ENCODE results near the gene CHPF2. TPM values are rescaled to one million over a fixed set of nuclear protein-coding genes. Genes with fewer than 3 reads are reported as not detected.

CHPF2 gene
- total RNA-seq, 1 experiment from 2014 or later: 19.5 TPM

- ATAC-seq (no peak), DNase-seq (ENCODE audit: low read depth, low spot score) (no peak)
- Histone ChIP-seq H3K79me2 (ENCODE audit: insufficient read depth, low read length) (no peaks in the 10 kb centered on the region), H3K9ac (ENCODE audit: low read length) (no peak overlapping the region), H4K20me1 (ENCODE audit: insufficient read depth) (no peaks in the 10 kb centered on the region), H3K4me2 (ENCODE audit: low read length) (no peak overlapping the region), H3K27ac (ENCODE audit: low read depth, low read length) (no peak overlapping the region), H3K27me3 (ENCODE audit: insufficient read depth, low read length) (no peaks in the 10 kb centered on the region), H3K36me3 (ENCODE audit: control insufficient read depth in 1 of 2, insufficient read depth in 2 of 2, low read length in 2 of 2) (no peaks in the 10 kb centered on the region), H2AFZ (ENCODE audit: low read depth, low read length, poor library complexity, severe bottlenecking) (no peak overlapping the region), H3K4me1 (ENCODE audit: control insufficient read depth in 1 of 2, insufficient read depth in 2 of 2, low read length in 2 of 2) (peaks cover 4 to 10% of the 10 kb centered on the region in 2 experiments), H3K4me3 (replicated peaks in 1 of 2; ENCODE audit: low read depth in 1 of 2, low read length in 2 of 2) (no peak overlapping the region), H3K9me2 (ENCODE audit: insufficient read depth) (no peaks in the 10 kb centered on the region), H3K9me3 (ENCODE audit: control insufficient read depth in 1 of 2, insufficient read depth in 1 of 2, low read depth in 1 of 2, low read length in 2 of 2) (no peaks in the 10 kb centered on the region)
- intact Hi-C loops (cut with micrococcal nuclease): no loop called here
- no peak for TF ChIP-seq YY1 (IDR thresholded peaks at IDR 0.05; ENCODE audit: extremely low read depth, insufficient replicate concordance, low read depth, low read length)
- TF ChIP-seq, protein P1, sequence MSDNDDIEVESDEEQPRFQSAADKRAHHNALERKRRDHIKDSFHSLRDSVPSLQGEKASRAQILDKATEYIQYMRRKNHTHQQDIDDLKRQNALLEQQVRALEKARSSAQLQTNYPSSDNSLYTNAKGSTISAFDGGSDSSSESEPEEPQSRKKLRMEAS (IDR thresholded peaks at IDR 0.05): no peak
- TF ChIP-seq CBX3 (IDR thresholded peaks at IDR 0.05; ENCODE audit: low read depth): no peak
- no peak for TF ChIP-seq EZH2phosphoT487 (IDR thresholded peaks at IDR 0.05; ENCODE audit: borderline replicate concordance)
- TF ChIP-seq RAD21 (IDR thresholded peaks at IDR 0.05; ENCODE audit: low read depth): no peak
- ChIA-PET CTCF (interaction anchor here (2.3 kb wide), 1 partner anchor 13 kb away, joined by 6 read pairs; no protein-coding TSS in a partner anchor), RAD21 (ENCODE audit: low non-redundant PET in 1 of 2, low total read pairs in 2 of 2, uncharacterized antibody in 2 of 2, unreplicated experiment in 2 of 2) (no interaction called here), POLR2A (no interaction called here)
- no TSS peak for BruUV-seq (replicated peaks)
These were observed 24.2 kb downstream of the CHPF2 start for GRCh38 chr7:151256410-151257045.

DNA sequence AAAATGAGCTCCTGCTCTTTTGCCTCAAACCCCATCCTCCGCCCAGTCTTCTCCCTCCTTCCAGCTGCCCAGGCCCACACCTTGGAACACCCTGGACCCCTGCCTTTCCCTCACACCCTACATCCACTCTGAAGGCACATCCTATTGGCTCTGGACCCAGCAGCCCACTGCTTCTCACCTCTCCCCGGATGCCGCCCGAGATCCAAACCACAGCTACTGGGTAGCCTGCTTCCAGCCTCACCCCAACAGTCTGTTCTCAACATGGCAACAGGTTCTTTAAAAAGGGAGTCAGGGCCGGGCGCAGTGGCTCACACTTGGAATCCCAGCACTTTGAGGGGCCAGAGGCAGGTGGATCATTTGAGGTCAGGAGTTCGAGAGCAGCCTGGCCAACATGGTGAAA is 25.7 kb downstream of the CHPF2 start:
- no peaks in the 10 kb centered on the region for H3K79me2 ChIP-seq (ENCODE audit: insufficient read depth, low read length)
- intact Hi-C loops (cut with micrococcal nuclease): no loop called here
- DNase-seq (ENCODE audit: low read depth, low spot score): no peak
- H3K9me2 ChIP-seq (ENCODE audit: insufficient read depth): no peaks in the 10 kb centered on the region
- TF ChIP-seq CEBPB (IDR thresholded peaks at IDR 0.05; ENCODE audit: low read depth): no peak
- TF ChIP-seq SIN3A (IDR thresholded peaks at IDR 0.05; ENCODE audit: low read depth): no peak
- no peak for TF ChIP-seq CBX3 (IDR thresholded peaks at IDR 0.05; ENCODE audit: low read depth)
- no peak for TF ChIP-seq YY1 (IDR thresholded peaks at IDR 0.05; ENCODE audit: extremely low read depth, insufficient replicate concordance, low read depth, low read length)
- no peak for TF ChIP-seq FOSL1 (IDR thresholded peaks at IDR 0.05; ENCODE audit: low read depth)
- no peak for TF ChIP-seq EZH2 (IDR thresholded peaks at IDR 0.05)
- TF ChIP-seq RAD21 (IDR thresholded peaks at IDR 0.05; ENCODE audit: low read depth): no peak
- TF ChIP-seq EGR1 (IDR thresholded peaks at IDR 0.05; ENCODE audit: low read depth): no peak
- ChIA-PET RAD21 (ENCODE audit: low non-redundant PET in 1 of 2, low total read pairs in 2 of 2, uncharacterized antibody in 2 of 2, unreplicated experiment in 2 of 2) (no interaction called here), CTCF (no interaction called here), POLR2A (no interaction called here)
- BruUV-seq (replicated peaks): no TSS peak
- no peak overlapping the region for H3K4me2 ChIP-seq (ENCODE audit: low read length)
- H3K9me3 ChIP-seq (ENCODE audit: control insufficient read depth in 1 of 2, insufficient read depth in 1 of 2, low read depth in 1 of 2, low read length in 2 of 2): no peaks in the 10 kb centered on the region
- H3K36me3 ChIP-seq (ENCODE audit: control insufficient read depth in 1 of 2, insufficient read depth in 2 of 2, low read length in 2 of 2): no peaks in the 10 kb centered on the region
- H3K27me3 ChIP-seq (ENCODE audit: insufficient read depth, low read length): no peaks in the 10 kb centered on the region
- no peak overlapping the region for H3K4me3 ChIP-seq (replicated peaks in 1 of 2; ENCODE audit: low read depth in 1 of 2, low read length in 2 of 2)
- no peak overlapping the region for H3K27ac ChIP-seq (ENCODE audit: low read depth, low read length)
- H2AFZ ChIP-seq (ENCODE audit: low read depth, low read length, poor library complexity, severe bottlenecking): no peak overlapping the region
- ATAC-seq: no peak
- H3K9ac ChIP-seq (ENCODE audit: low read length): no peak overlapping the region
- H4K20me1 ChIP-seq (ENCODE audit: insufficient read depth): no peaks in the 10 kb centered on the region
- H3K4me1 ChIP-seq (ENCODE audit: control insufficient read depth in 1 of 2, insufficient read depth in 2 of 2, low read length in 2 of 2): no peaks in the 10 kb centered on the region

Measured in HCT116 (cell line).